ENCODE measurements around the gene SCPEP1. TPM values are rescaled to one million over a fixed set of nuclear protein-coding genes. Genes with fewer than 3 reads are reported as not detected.

SCPEP1 gene
- total and polyA plus RNA-seq, 5 donors from 2014 or later = 14.5 to 24.9 (median 23.0) TPM

- peaks cover 4% of the 10 kb centered on the region for H3K27me3 ChIP-seq (ENCODE audit: control insufficient read depth, insufficient read depth, low read length)
These were observed 38.8 kb downstream of the SCPEP1 start for GRCh38 chr17:57016764-57017116.

DNA sequence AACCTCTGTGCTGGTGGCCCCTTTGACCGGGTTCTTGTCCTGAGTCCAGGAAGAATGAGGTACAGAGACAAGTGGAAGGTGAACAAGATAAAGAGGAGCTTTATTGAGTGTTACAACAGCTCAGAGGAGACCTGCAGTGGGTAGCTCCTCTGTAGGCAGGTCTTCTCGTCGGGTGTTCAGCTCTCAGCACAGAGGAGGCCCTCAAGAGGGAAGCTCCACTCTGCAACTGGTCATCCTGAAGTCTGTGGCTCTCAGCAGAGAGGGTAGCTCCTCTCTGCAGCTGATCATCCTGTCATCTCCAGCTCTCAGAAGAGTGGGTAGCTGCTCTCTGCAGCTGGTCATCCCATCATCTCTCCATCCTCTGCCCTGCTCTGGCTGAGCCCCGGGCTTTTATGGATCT is 39.7 kb downstream of the SCPEP1 start:
- Histone ChIP-seq H3K27ac (ENCODE audit: insufficient read depth, low read length, poor library complexity, severe bottlenecking) (no peak overlapping the region), H3K9me3 (ENCODE audit: control insufficient read depth in 2 of 2, low read length in 2 of 2) (no peaks in the 10 kb centered on the region), H3K4me3 (ENCODE audit: low read depth, low read length) (no peak overlapping the region), H3K4me1 (ENCODE audit: control insufficient read depth, insufficient read depth, low read length, poor library complexity, severe bottlenecking) (no peaks in the 10 kb centered on the region), H3K27me3 (ENCODE audit: control insufficient read depth, insufficient read depth, low read length) (peaks cover 4% of the 10 kb centered on the region), H3K36me3 (ENCODE audit: control insufficient read depth, insufficient read depth, low read length) (no peaks in the 10 kb centered on the region)
- Mint-ChIP-seq H3K36me3 (no peaks in the 10 kb centered on the region), H3K4me1 (no peaks in the 10 kb centered on the region), H3K27ac (no peak overlapping the region), H3K9me3 (peaks cover 0 to 2% (median 0%) of the 10 kb centered on the region in 7 donors), H3K27me3 (peaks cover 27% of the 10 kb centered on the region), H3K4me3 (no peak overlapping the region)
- DNase-seq (no peak), ATAC-seq (ENCODE audit: low read depth in 2 of 2) (no peak)

More at GRCh38 chr17:57016764-57017116, 38.8 kb downstream of the SCPEP1 start:
- Histone ChIP-seq H3K36me3 (ENCODE audit: control insufficient read depth, insufficient read depth, low read length) (no peaks in the 10 kb centered on the region), H3K4me1 (ENCODE audit: control insufficient read depth, insufficient read depth, low read length, poor library complexity, severe bottlenecking) (no peaks in the 10 kb centered on the region), H3K4me3 (ENCODE audit: low read depth, low read length) (no peak overlapping the region), H3K9me3 (ENCODE audit: control insufficient read depth in 2 of 2, low read length in 2 of 2) (no peaks in the 10 kb centered on the region), H3K27ac (ENCODE audit: insufficient read depth, low read length, poor library complexity, severe bottlenecking) (no peak overlapping the region)
- Mint-ChIP-seq H3K27ac (no peak overlapping the region), H3K4me1 (no peaks in the 10 kb centered on the region), H3K27me3 (peaks cover 31% of the 10 kb centered on the region), H3K9me3 (peaks cover 0 to 2% (median 0%) of the 10 kb centered on the region in 7 donors), H3K36me3 (no peaks in the 10 kb centered on the region), H3K4me3 (no peak overlapping the region)
- no peak for DNase-seq
- no peak for ATAC-seq (ENCODE audit: low read depth in 2 of 2)

GRCh38 chr17:57020208-57020607 is 42.3 kb downstream of the SCPEP1 start:
- H3K4me1 Mint-ChIP-seq = no peaks in the 10 kb centered on the region
- Histone ChIP-seq H3K4me3 (ENCODE audit: low read depth, low read length) (no peak overlapping the region), H3K4me1 (ENCODE audit: control insufficient read depth, insufficient read depth, low read length, poor library complexity, severe bottlenecking) (no peaks in the 10 kb centered on the region), H3K27ac (ENCODE audit: insufficient read depth, low read length, poor library complexity, severe bottlenecking) (no peak overlapping the region), H3K9me3 (ENCODE audit: control insufficient read depth in 2 of 2, low read length in 2 of 2) (peaks cover 0 to under 1% of the 10 kb centered on the region in 2 experiments), H3K36me3 (ENCODE audit: control insufficient read depth, insufficient read depth, low read length) (no peaks in the 10 kb centered on the region), H3K27me3 (ENCODE audit: control insufficient read depth, insufficient read depth, low read length) (peaks cover 4% of the 10 kb centered on the region)
- H3K27me3 Mint-ChIP-seq = peaks cover 39% of the 10 kb centered on the region
- DNase-seq = no peak
- no peak overlapping the region for H3K27ac Mint-ChIP-seq
- H3K4me3 Mint-ChIP-seq = no peak overlapping the region
- ATAC-seq (ENCODE audit: low read depth in 2 of 2) = no peak
- H3K9me3 Mint-ChIP-seq = peaks cover 0 to 7% (median 2%) of the 10 kb centered on the region in 7 donors
- no peaks in the 10 kb centered on the region for H3K36me3 Mint-ChIP-seq

- no peak overlapping the region for H3K4me3 Mint-ChIP-seq
- ATAC-seq (ENCODE audit: low read depth in 2 of 2) = no peak
- peaks cover 34% of the 10 kb centered on the region for H3K27me3 Mint-ChIP-seq
- no peak for DNase-seq
- H3K9me3 Mint-ChIP-seq = peaks cover 0 to 14% (median 3%) of the 10 kb centered on the region in 7 donors
- Histone ChIP-seq H3K27me3 (ENCODE audit: control insufficient read depth, insufficient read depth, low read length) (peaks cover 4% of the 10 kb centered on the region), H3K4me3 (ENCODE audit: low read depth, low read length) (no peak overlapping the region), H3K36me3 (ENCODE audit: control insufficient read depth, insufficient read depth, low read length) (no peaks in the 10 kb centered on the region), H3K4me1 (ENCODE audit: control insufficient read depth, insufficient read depth, low read length, poor library complexity, severe bottlenecking) (no peaks in the 10 kb centered on the region), H3K27ac (ENCODE audit: insufficient read depth, low read length, poor library complexity, severe bottlenecking) (no peak overlapping the region), H3K9me3 (ENCODE audit: control insufficient read depth in 2 of 2, low read length in 2 of 2) (peaks cover 0 to 9% of the 10 kb centered on the region in 2 experiments)
- no peaks in the 10 kb centered on the region for H3K36me3 Mint-ChIP-seq
- H3K27ac Mint-ChIP-seq = no peak overlapping the region
- no peaks in the 10 kb centered on the region for H3K4me1 Mint-ChIP-seq
These were observed 43.5 kb downstream of the SCPEP1 start for GRCh38 chr17:57021226-57021940.

- peaks cover 37% of the 10 kb centered on the region for H3K27me3 Mint-ChIP-seq
- no peak for ATAC-seq (ENCODE audit: low read depth in 2 of 2)
- Histone ChIP-seq H3K36me3 (ENCODE audit: control insufficient read depth, insufficient read depth, low read length) (no peaks in the 10 kb centered on the region), H3K4me3 (ENCODE audit: low read depth, low read length) (no peak overlapping the region), H3K27me3 (ENCODE audit: control insufficient read depth, insufficient read depth, low read length) (no peaks in the 10 kb centered on the region), H3K9me3 (ENCODE audit: control insufficient read depth in 2 of 2, low read length in 2 of 2) (peaks cover 8 to 15% of the 10 kb centered on the region in 2 experiments), H3K4me1 (ENCODE audit: control insufficient read depth, insufficient read depth, low read length, poor library complexity, severe bottlenecking) (no peaks in the 10 kb centered on the region), H3K27ac (ENCODE audit: insufficient read depth, low read length, poor library complexity, severe bottlenecking) (no peak overlapping the region)
- no peak overlapping the region for H3K27ac Mint-ChIP-seq
- DNase-seq = no peak
- H3K4me3 Mint-ChIP-seq = no peak overlapping the region
- no peaks in the 10 kb centered on the region for H3K36me3 Mint-ChIP-seq
- H3K9me3 Mint-ChIP-seq = peaks cover 0 to 30% (median 9%) of the 10 kb centered on the region in 7 donors
- no peaks in the 10 kb centered on the region for H3K4me1 Mint-ChIP-seq
These were observed 47.9 kb downstream of the SCPEP1 start for GRCh38 chr17:57025876-57026275.

- peaks cover 0 to 30% (median 9%) of the 10 kb centered on the region in 7 donors for H3K9me3 Mint-ChIP-seq
- H3K4me1 ChIP-seq (ENCODE audit: control insufficient read depth, insufficient read depth, low read length, poor library complexity, severe bottlenecking) = no peaks in the 10 kb centered on the region
- no peaks in the 10 kb centered on the region for H3K36me3 ChIP-seq (ENCODE audit: control insufficient read depth, insufficient read depth, low read length)
- peaks cover 31% of the 10 kb centered on the region for H3K27me3 Mint-ChIP-seq
- peaks cover 8 to 15% of the 10 kb centered on the region in 2 experiments for H3K9me3 ChIP-seq (ENCODE audit: control insufficient read depth in 2 of 2, low read length in 2 of 2)
- no peak overlapping the region for H3K4me3 ChIP-seq (ENCODE audit: low read depth, low read length)
- ATAC-seq (ENCODE audit: low read depth in 2 of 2) (no peak), DNase-seq (no peak)
- no peaks in the 10 kb centered on the region for H3K36me3 Mint-ChIP-seq
- no peak overlapping the region for H3K27ac Mint-ChIP-seq
- H3K4me1 Mint-ChIP-seq = no peaks in the 10 kb centered on the region
- H3K27ac ChIP-seq (ENCODE audit: insufficient read depth, low read length, poor library complexity, severe bottlenecking) = no peak overlapping the region
- no peaks in the 10 kb centered on the region for H3K27me3 ChIP-seq (ENCODE audit: control insufficient read depth, insufficient read depth, low read length)
- no peak overlapping the region for H3K4me3 Mint-ChIP-seq
These were observed 49.9 kb downstream of the SCPEP1 start for GRCh38 chr17:57027852-57028251.

DNA sequence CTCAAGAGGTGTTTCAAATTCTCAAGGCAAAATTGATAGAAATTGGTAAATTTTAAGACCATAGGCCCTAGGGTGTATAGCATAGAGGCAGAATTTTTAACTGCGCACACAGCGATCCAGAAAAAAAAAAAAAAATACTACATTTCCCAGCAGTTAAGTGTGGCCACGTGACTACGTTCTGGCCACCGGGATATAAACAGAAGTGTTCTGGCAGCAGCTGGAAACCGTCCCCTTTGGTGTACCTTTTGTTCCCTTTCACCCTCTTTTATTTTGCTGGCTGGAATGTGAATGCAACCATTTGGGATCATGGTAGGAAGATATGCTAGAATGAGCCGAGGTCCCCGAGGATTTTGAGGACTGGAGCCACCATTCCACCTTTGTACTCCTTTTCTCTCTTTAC is 54.4 kb downstream of the SCPEP1 start:
- no peaks in the 10 kb centered on the region for H3K4me1 Mint-ChIP-seq
- peaks cover 0 to 14% (median 3%) of the 10 kb centered on the region in 7 donors for H3K9me3 Mint-ChIP-seq
- no peak overlapping the region for H3K4me3 Mint-ChIP-seq
- peaks cover 44% of the 10 kb centered on the region for H3K27me3 Mint-ChIP-seq
- H3K36me3 ChIP-seq (ENCODE audit: control insufficient read depth, insufficient read depth, low read length) = no peaks in the 10 kb centered on the region
- no peaks in the 10 kb centered on the region for H3K27me3 ChIP-seq (ENCODE audit: control insufficient read depth, insufficient read depth, low read length)
- no peak overlapping the region for H3K27ac ChIP-seq (ENCODE audit: insufficient read depth, low read length, poor library complexity, severe bottlenecking)
- H3K9me3 ChIP-seq (ENCODE audit: control insufficient read depth in 2 of 2, low read length in 2 of 2) = peaks cover 2 to 8% of the 10 kb centered on the region in 2 experiments
- H3K27ac Mint-ChIP-seq = no peak overlapping the region
- H3K4me3 ChIP-seq (ENCODE audit: low read depth, low read length) = no peak overlapping the region
- H3K4me1 ChIP-seq (ENCODE audit: control insufficient read depth, insufficient read depth, low read length, poor library complexity, severe bottlenecking) = no peaks in the 10 kb centered on the region
- ATAC-seq (ENCODE audit: low read depth in 2 of 2) (no peak), DNase-seq (no peak)
- no peaks in the 10 kb centered on the region for H3K36me3 Mint-ChIP-seq

- H3K4me3 Mint-ChIP-seq = no peak overlapping the region
- H3K27me3 ChIP-seq (ENCODE audit: control insufficient read depth, insufficient read depth, low read length) = peaks cover 2% of the 10 kb centered on the region
- no peak overlapping the region for H3K27ac ChIP-seq (ENCODE audit: insufficient read depth, low read length, poor library complexity, severe bottlenecking)
- H3K4me1 ChIP-seq (ENCODE audit: control insufficient read depth, insufficient read depth, low read length, poor library complexity, severe bottlenecking) = no peaks in the 10 kb centered on the region
- peaks cover 37% of the 10 kb centered on the region for H3K27me3 Mint-ChIP-seq
- no peak for ATAC-seq (ENCODE audit: low read depth in 2 of 2)
- no peaks in the 10 kb centered on the region for H3K36me3 ChIP-seq (ENCODE audit: control insufficient read depth, insufficient read depth, low read length)
- no peak for DNase-seq
- H3K36me3 Mint-ChIP-seq = no peaks in the 10 kb centered on the region
- H3K4me1 Mint-ChIP-seq = no peaks in the 10 kb centered on the region
- H3K27ac Mint-ChIP-seq = no peak overlapping the region
- no peak overlapping the region for H3K4me3 ChIP-seq (ENCODE audit: low read depth, low read length)
- peaks cover 0 to under 1% of the 10 kb centered on the region in 2 experiments for H3K9me3 ChIP-seq (ENCODE audit: control insufficient read depth in 2 of 2, low read length in 2 of 2)
- peaks cover 0 to 7% (median 2%) of the 10 kb centered on the region in 7 donors for H3K9me3 Mint-ChIP-seq
These were observed 55.4 kb downstream of the SCPEP1 start for GRCh38 chr17:57033296-57033695.

Data from CD4-positive, CD25-positive, alpha-beta regulatory T cell (primary cell).